Activated CD8-positive, alpha-beta memory T cell treated with anti-CD3 and anti-CD28 coated beads, Interleukin-2, amount 10 ng/mL, durations not matched to agents 7 days and 5 days (primary cell): ENCODE measurements around the gene FAM111B. TPM values are rescaled to one million over a fixed set of nuclear protein-coding genes. Genes with fewer than 3 reads are reported as not detected.
A peak's percentile ranks its signal among the peaks of the same experiment; 100 is the strongest.
"Not testable (repeated sequence)": the region's sequence is repeated elsewhere in the genome, so short reads cannot be mapped to it uniquely, and the experiment has no call there.

Experiments used
- ATAC-seq: fragments of 150-1000 bp; cut with Tn5 transposase; one replicate; pipeline ENCODE4 v1.10.0; 2021; ENCODE audit warnings: moderate library complexity
- CTCF ChIA-PET: fragments of 350-600 bp; sonication (Branson Sonifier 250); formaldehyde crosslinking; loops from one replicate; lab custom pipeline; 2021; ENCODE audit warnings: antibody characterized with exemption; lab: Charles Lee
- DNase-seq: peaks from one replicate; pipeline ENCODE4 v3.0.0-alpha.2; 2020
- H3K27ac Mint-ChIP-seq: one replicate; pipeline ENCODE4 v1.8.0; 2021; ENCODE audit warnings: mild to moderate bottlenecking, mixed read lengths
- H3K27me3 Mint-ChIP-seq: one replicate; pipeline ENCODE4 v1.8.0; 2021; ENCODE audit warnings: mixed read lengths
- H3K36me3 Mint-ChIP-seq: one replicate; pipeline ENCODE4 v1.8.0; 2021; ENCODE audit warnings: mild to moderate bottlenecking, mixed read lengths
- H3K4me1 Mint-ChIP-seq: one replicate; pipeline ENCODE4 v1.8.0; 2021; ENCODE audit warnings: mixed read lengths
- H3K4me3 Mint-ChIP-seq: one replicate; pipeline ENCODE4 v1.8.0; 2021; ENCODE audit warnings: mild to moderate bottlenecking, moderate library complexity, mixed read lengths
- H3K9me3 Mint-ChIP-seq: one replicate; pipeline ENCODE4 v1.8.0; 2022; ENCODE audit warnings: low read depth, mixed read lengths
- total RNA-seq, 2 experiments: library from RNA; stranded (reverse); gene quantifications; one replicate each; pipeline ENCODE4 v1.2.3, GENCODE V29; 2021

The FAM111B gene
- total RNA-seq, 2 experiments from 2014 or later = 42.7 to 46.5 TPM

GRCh38 chr11:59081430-59082020, 25.5 kb upstream of the FAM111B start:
- CTCF ChIA-PET, H3K27ac Mint-ChIP-seq: not testable (repeated sequence)

GRCh38 chr11:59086007-59086406, 21.0 kb upstream of the FAM111B start, which contains the start of gene GLYATL1B:
TSS of gene GLYATL1B (plus strand) at chr11:59086307. CDS start at chr11:59086307, 0 bp downstream.
- DNase-seq, CTCF ChIA-PET, H3K4me3 Mint-ChIP-seq, H3K36me3 Mint-ChIP-seq, H3K27ac Mint-ChIP-seq, H3K4me1 Mint-ChIP-seq, H3K9me3 Mint-ChIP-seq, ATAC-seq: not testable (repeated sequence)
- H3K27me3 Mint-ChIP-seq = peaks cover 33% of the 10 kb centered on the region

More at GRCh38 chr11:59081430-59082020, 25.5 kb upstream of the FAM111B start:
- not testable (repeated sequence) for ATAC-seq, H3K36me3 Mint-ChIP-seq, H3K9me3 Mint-ChIP-seq, H3K4me3 Mint-ChIP-seq, H3K4me1 Mint-ChIP-seq, DNase-seq
- peaks cover 27% of the 10 kb centered on the region for H3K27me3 Mint-ChIP-seq

- Mint-ChIP-seq H3K36me3 (no peaks in the 10 kb centered on the region), H3K27ac (no peak overlapping the region), H3K27me3 (peaks cover 40% of the 10 kb centered on the region), H3K4me3 (no peak overlapping the region), H3K4me1 (no peaks in the 10 kb centered on the region), H3K9me3 (no peaks in the 10 kb centered on the region)
- ATAC-seq = no peak
- CTCF ChIA-PET = interaction anchor here (1.2 to 1.7 kb wide), 2 partner anchors 9 to 70 kb away, joined by 3 to 4 read pairs; no protein-coding TSS in a partner anchor
- DNase-seq = no peak
These were observed 18.9 kb upstream of the FAM111B start for GRCh38 chr11:59088162-59088561.

- H3K36me3 Mint-ChIP-seq, H3K4me3 Mint-ChIP-seq, H3K9me3 Mint-ChIP-seq, H3K4me1 Mint-ChIP-seq, H3K27ac Mint-ChIP-seq, DNase-seq, ATAC-seq: not testable (repeated sequence)
- CTCF ChIA-PET = interaction anchor here (0.9 to 1.4 kb wide), 2 partner anchors 65 to 336 kb away, joined by 3 to 4 read pairs; no protein-coding TSS in a partner anchor
- H3K27me3 Mint-ChIP-seq = peaks cover 41% of the 10 kb centered on the region
These were observed 13.5 kb upstream of the FAM111B start for GRCh38 chr11:59093576-59093975.

- not testable (repeated sequence) for H3K9me3 Mint-ChIP-seq, ATAC-seq, H3K4me3 Mint-ChIP-seq, H3K27ac Mint-ChIP-seq, H3K4me1 Mint-ChIP-seq, DNase-seq, H3K36me3 Mint-ChIP-seq
- H3K27me3 Mint-ChIP-seq = peaks cover 44% of the 10 kb centered on the region
- CTCF ChIA-PET = interaction anchor here (0.8 to 3.8 kb wide), 4 partner anchors 12 to 410 kb away, joined by 3 to 17 read pairs (median 6); partner anchors contain the start of gene FAM111B
These were observed 11.8 kb upstream of the FAM111B start for GRCh38 chr11:59095225-59095624.

- H3K27ac Mint-ChIP-seq, H3K36me3 Mint-ChIP-seq, DNase-seq, H3K4me1 Mint-ChIP-seq, H3K9me3 Mint-ChIP-seq, ATAC-seq, H3K4me3 Mint-ChIP-seq: not testable (repeated sequence)
- peaks cover 47% of the 10 kb centered on the region for H3K27me3 Mint-ChIP-seq
- CTCF ChIA-PET = interaction anchor here (0.8 to 3.8 kb wide), 4 partner anchors 11 to 411 kb away, joined by 3 to 17 read pairs (median 8); partner anchors contain the start of gene FAM111B
These were observed 11.0 kb upstream of the FAM111B start for GRCh38 chr11:59095972-59096575.

GRCh38 chr11:59097113-59097708, 9.8 kb upstream of the FAM111B start:
- Mint-ChIP-seq H3K4me3 (no peak overlapping the region), H3K27me3 (peaks cover 39% of the 10 kb centered on the region), H3K4me1 (peaks cover 8% of the 10 kb centered on the region), H3K9me3 (no peaks in the 10 kb centered on the region), H3K27ac (no peak overlapping the region), H3K36me3 (no peaks in the 10 kb centered on the region)
- peak; percentile 78 for DNase-seq
- peak; percentile 75 for ATAC-seq
- CTCF ChIA-PET = interaction anchor here (0.8 to 3.8 kb wide), 5 partner anchors 9 to 75 kb away, joined by 3 to 17 read pairs (median 7); partner anchors contain the start of genes DTX4 and FAM111B

- ATAC-seq, H3K4me3 Mint-ChIP-seq, H3K36me3 Mint-ChIP-seq, DNase-seq, H3K9me3 Mint-ChIP-seq, H3K27ac Mint-ChIP-seq: not testable (repeated sequence)
- H3K27me3 Mint-ChIP-seq = peaks cover 34% of the 10 kb centered on the region
- CTCF ChIA-PET = interaction anchor here (0.8 to 3.8 kb wide), 5 partner anchors 9 to 74 kb away, joined by 3 to 17 read pairs (median 7); partner anchors contain the start of genes DTX4 and FAM111B
- peaks cover 14% of the 10 kb centered on the region for H3K4me1 Mint-ChIP-seq
These were observed 9.1 kb upstream of the FAM111B start for GRCh38 chr11:59097938-59098337.

- Mint-ChIP-seq H3K36me3 (peaks cover 2% of the 10 kb centered on the region), H3K4me1 (peaks cover 35% of the 10 kb centered on the region), H3K27me3 (peaks cover 30% of the 10 kb centered on the region), H3K9me3 (no peaks in the 10 kb centered on the region), H3K4me3 (peak overlapping the region; percentile 70), H3K27ac (no peak overlapping the region)
- CTCF ChIA-PET = interaction anchor here (1.4 to 4.6 kb wide), 5 partner anchors 8 to 56 kb away, joined by 4 to 18 read pairs (median 4); partner anchors contain the start of gene FAM111A
- peak; percentile 84 for DNase-seq
- peak; percentile 48 for ATAC-seq
These were observed 4.7 kb upstream of the FAM111B start for GRCh38 chr11:59102259-59102765.

- H3K9me3 Mint-ChIP-seq, H3K27me3 Mint-ChIP-seq: not testable (repeated sequence)
- peak; percentile 6 for ATAC-seq
- DNase-seq = peak; percentile 57
- CTCF ChIA-PET = interaction anchor here (1.0 to 4.8 kb wide), 8 partner anchors 8 to 64 kb away, joined by 3 to 42 read pairs (median 12); partner anchors contain the start of genes DTX4 and FAM111A
- Mint-ChIP-seq H3K36me3 (peaks cover 42% of the 10 kb centered on the region), H3K27ac (peak overlapping the region; percentile 80), H3K4me3 (peak overlapping the region; percentile 81), H3K4me1 (peaks cover 63% of the 10 kb centered on the region)
These were observed 684 bp downstream of the FAM111B start for GRCh38 chr11:59107721-59108120.

- Mint-ChIP-seq H3K36me3 (peaks cover 87% of the 10 kb centered on the region), H3K27ac (no peak overlapping the region), H3K9me3 (peaks cover 5% of the 10 kb centered on the region), H3K4me1 (peaks cover 41% of the 10 kb centered on the region), H3K4me3 (no peak overlapping the region), H3K27me3 (no peaks in the 10 kb centered on the region)
- CTCF ChIA-PET = no interaction called here
- ATAC-seq (no peak), DNase-seq (no peak)
These were observed 5.5 kb downstream of the FAM111B start for GRCh38 chr11:59112494-59112893.

- Mint-ChIP-seq H3K27ac (no peak overlapping the region), H3K27me3 (no peaks in the 10 kb centered on the region), H3K4me1 (peaks cover 25% of the 10 kb centered on the region), H3K4me3 (no peak overlapping the region), H3K9me3 (peaks cover 16% of the 10 kb centered on the region), H3K36me3 (peaks cover 92% of the 10 kb centered on the region)
- ATAC-seq (no peak), DNase-seq (no peak)
- CTCF ChIA-PET = interaction anchor here (0.9 kb wide), 1 partner anchor 22 kb away, joined by 3 read pairs; no protein-coding TSS in a partner anchor
These were observed 7.3 kb downstream of the FAM111B start for GRCh38 chr11:59114344-59114743.

- Mint-ChIP-seq H3K27ac (no peak overlapping the region), H3K4me1 (peaks cover 17% of the 10 kb centered on the region), H3K36me3 (peaks cover 89% of the 10 kb centered on the region), H3K27me3 (no peaks in the 10 kb centered on the region), H3K9me3 (peaks cover 17% of the 10 kb centered on the region), H3K4me3 (no peak overlapping the region)
- CTCF ChIA-PET = no interaction called here
- no peak for ATAC-seq
- DNase-seq = no peak
These were observed 8.5 kb downstream of the FAM111B start for GRCh38 chr11:59115553-59115952.
